Lower leg skin (tissue), 3 donors: ENCODE measurements around the gene GH2.

ENCODE experiments used
- POLR2A ChIP-seq, 2 donors: fragments of 450-650 bp; IDR thresholded peaks; one replicate each; pipeline ENCODE4 v1.6.1; 2016 to 2017; ENCODE audit warnings: antibody characterized with exemption in 2 of 2, mild to moderate bottlenecking in 1 of 2, moderate library complexity in 1 of 2
- TF ChIP-seq, protein P1 (sequence below), 3 donors: fragments of 450-650 bp; IDR thresholded peaks; one replicate each; pipeline ENCODE4 v1.5.1; 2016; ENCODE audit warnings: antibody characterized with exemption in 3 of 3, mild to moderate bottlenecking in 3 of 3, moderate library complexity in 2 of 3

DNA sequence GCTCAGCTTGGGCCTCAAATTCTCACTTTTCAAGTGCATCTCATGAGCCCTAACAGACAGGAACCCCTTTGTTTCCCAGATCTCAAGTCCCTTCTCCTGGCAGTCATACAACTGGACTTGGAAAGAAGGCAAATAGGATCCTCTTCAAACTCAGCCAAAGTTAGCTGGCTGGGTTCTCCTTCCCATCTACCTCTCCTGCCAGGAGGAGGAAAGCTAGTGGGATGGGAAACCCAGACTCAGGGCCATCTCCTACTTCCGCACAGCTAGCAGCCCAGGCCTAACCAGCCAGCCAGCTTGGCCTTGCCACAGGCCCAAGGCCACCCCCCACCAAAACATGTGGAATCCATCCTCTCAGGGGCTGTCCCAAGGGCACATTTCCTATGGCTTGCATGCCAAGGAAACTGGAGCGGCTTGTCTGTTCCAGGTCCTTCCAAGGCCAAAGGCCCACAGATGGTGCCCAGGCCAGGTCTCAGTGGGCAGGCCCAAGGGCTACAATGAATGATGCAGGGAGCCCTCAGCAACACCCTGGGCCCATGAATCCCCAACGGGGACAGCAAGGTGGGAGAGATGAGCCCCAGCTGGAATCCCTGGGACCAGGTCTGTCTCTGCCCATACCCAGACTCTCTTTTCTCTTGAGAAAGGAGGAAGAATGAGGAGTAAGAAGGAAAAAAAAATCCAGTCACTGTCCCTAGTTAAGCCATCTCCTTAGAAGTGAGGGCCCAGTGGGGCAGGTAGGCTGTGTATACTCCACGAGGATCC is 41.0 kb downstream of the GH2 start:
- TF ChIP-seq, protein P1, sequence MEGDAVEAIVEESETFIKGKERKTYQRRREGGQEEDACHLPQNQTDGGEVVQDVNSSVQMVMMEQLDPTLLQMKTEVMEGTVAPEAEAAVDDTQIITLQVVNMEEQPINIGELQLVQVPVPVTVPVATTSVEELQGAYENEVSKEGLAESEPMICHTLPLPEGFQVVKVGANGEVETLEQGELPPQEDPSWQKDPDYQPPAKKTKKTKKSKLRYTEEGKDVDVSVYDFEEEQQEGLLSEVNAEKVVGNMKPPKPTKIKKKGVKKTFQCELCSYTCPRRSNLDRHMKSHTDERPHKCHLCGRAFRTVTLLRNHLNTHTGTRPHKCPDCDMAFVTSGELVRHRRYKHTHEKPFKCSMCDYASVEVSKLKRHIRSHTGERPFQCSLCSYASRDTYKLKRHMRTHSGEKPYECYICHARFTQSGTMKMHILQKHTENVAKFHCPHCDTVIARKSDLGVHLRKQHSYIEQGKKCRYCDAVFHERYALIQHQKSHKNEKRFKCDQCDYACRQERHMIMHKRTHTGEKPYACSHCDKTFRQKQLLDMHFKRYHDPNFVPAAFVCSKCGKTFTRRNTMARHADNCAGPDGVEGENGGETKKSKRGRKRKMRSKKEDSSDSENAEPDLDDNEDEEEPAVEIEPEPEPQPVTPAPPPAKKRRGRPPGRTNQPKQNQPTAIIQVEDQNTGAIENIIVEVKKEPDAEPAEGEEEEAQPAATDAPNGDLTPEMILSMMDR (IDR thresholded peaks at IDR 0.05): no peak
- no peak for TF ChIP-seq POLR2A (IDR thresholded peaks at IDR 0.05)
